Left hindlimb (tissue), 1 donor: ENCODE data around the gene GPR158.
A peak's percentile ranks its signal among the peaks of the same experiment; 100 is the strongest.
"Not testable (repeated sequence)": the region's sequence is repeated elsewhere in the genome, so short reads cannot be mapped to it uniquely, and the experiment has no call there.

ENCODE experiments used
- DNase-seq: peaks from one replicate; pipeline ENCODE4 v3.0.0-alpha.2; 2018

GPR158 gene, protein sequence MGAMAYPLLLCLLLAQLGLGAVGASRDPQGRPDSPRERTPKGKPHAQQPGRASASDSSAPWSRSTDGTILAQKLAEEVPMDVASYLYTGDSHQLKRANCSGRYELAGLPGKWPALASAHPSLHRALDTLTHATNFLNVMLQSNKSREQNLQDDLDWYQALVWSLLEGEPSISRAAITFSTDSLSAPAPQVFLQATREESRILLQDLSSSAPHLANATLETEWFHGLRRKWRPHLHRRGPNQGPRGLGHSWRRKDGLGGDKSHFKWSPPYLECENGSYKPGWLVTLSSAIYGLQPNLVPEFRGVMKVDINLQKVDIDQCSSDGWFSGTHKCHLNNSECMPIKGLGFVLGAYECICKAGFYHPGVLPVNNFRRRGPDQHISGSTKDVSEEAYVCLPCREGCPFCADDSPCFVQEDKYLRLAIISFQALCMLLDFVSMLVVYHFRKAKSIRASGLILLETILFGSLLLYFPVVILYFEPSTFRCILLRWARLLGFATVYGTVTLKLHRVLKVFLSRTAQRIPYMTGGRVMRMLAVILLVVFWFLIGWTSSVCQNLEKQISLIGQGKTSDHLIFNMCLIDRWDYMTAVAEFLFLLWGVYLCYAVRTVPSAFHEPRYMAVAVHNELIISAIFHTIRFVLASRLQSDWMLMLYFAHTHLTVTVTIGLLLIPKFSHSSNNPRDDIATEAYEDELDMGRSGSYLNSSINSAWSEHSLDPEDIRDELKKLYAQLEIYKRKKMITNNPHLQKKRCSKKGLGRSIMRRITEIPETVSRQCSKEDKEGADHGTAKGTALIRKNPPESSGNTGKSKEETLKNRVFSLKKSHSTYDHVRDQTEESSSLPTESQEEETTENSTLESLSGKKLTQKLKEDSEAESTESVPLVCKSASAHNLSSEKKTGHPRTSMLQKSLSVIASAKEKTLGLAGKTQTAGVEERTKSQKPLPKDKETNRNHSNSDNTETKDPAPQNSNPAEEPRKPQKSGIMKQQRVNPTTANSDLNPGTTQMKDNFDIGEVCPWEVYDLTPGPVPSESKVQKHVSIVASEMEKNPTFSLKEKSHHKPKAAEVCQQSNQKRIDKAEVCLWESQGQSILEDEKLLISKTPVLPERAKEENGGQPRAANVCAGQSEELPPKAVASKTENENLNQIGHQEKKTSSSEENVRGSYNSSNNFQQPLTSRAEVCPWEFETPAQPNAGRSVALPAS (N-terminal part only)

DNA sequence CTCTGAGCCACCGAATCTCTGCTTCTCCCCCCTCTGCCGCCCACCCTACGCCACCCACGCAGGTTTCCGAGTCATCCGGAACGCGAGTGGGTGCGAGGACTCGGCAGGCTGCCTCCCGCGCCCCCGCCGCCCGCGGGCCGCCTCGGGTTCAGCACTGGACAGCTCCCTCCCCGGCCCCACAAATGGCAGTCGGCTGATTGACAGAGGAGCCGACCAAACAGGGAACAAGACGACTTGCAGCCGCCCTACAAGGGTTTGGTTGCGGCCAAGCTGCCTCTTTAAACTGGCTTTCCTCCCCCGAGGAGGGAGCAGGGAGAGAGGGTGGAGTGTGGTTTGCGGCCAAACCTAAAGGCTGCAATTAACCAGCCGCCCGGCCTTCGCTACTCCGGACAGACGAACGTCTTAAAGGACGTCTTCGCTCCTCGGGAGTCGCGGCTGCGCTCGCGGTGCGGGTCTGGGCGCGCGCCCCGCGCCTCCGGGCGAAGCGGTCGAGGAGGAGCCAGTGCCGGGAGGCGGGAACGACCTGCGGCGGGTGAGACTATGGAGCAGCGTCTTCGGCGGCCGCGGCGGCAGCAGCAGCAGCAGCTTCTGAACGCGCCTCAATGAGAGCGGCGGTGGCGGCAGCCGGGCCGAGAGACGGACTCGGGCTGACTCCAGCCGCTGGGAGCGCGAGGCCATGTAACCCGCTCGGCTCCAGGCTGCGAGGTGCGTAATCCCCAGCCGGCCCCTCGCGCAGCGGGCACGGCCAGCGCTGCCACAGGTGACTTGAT, at the start of gene GPR158:
TSS of gene GPR158 (plus strand) at position 541 of the 770 bp plus-strand sequence. CDS start 420 bp downstream, outside the sequence.
- peak; percentile 93 for DNase-seq

DNA sequence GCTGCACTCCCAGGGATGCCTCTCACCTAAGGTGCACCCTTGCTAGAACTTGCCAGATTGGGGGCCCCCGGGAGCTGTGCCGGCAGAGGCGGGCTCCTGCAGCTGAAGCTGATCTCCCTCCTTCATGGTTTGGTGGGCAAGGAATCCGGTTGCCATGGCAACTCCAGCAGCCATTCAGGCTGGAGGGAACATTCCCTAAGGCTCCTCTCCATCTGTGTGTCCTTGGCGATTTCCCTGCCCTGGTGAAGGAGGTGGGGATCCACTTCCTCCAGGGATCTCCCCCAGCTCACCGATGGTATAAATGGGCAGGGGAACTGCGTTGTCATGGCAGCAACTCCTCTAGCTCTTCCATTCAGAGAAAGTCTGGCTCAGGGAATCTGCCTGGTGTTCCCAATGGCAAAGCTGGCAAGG, 49.6 kb upstream of the GPR158 start:
- DNase-seq = no peak

DNA sequence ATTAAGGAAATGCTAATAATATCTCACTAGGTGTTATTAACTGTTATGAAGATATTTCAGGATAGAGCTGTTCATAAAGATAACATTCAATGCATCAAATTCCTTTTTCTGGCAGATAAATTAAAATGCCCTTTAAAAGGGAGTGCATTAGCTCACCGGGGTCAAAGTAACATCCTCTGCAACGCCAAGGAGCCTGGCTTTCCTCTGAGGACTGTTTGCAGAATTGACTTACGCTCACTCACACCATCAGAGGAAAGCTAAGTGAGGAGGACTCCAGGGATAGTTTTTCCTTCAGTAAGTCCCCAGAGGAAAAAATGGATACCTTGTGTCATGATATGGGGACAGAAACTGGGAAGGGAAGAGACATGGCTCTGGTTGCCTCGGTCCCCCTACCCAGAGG, 45.2 kb upstream of the GPR158 start:
- DNase-seq = no peak

DNA sequence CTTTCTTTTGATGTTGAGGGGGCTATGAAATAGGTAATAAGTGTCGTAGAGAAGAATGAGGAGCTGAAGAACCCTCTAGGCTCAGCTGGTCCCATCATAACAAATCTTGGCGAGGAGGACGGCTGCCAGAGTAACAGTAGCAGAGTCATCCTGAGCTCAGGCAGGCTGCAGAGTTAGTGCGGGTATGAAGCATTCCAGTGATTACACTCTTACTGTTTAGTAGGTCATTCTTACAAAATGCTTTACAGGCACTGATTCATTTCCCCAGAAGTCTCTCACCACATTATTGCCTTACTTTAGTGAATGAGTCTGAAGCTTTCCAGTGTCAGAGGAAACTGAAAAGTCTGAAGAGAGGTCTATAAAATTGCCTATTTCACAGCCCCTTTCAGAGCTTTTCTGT, 43.9 kb upstream of the GPR158 start:
- DNase-seq = no peak

DNA sequence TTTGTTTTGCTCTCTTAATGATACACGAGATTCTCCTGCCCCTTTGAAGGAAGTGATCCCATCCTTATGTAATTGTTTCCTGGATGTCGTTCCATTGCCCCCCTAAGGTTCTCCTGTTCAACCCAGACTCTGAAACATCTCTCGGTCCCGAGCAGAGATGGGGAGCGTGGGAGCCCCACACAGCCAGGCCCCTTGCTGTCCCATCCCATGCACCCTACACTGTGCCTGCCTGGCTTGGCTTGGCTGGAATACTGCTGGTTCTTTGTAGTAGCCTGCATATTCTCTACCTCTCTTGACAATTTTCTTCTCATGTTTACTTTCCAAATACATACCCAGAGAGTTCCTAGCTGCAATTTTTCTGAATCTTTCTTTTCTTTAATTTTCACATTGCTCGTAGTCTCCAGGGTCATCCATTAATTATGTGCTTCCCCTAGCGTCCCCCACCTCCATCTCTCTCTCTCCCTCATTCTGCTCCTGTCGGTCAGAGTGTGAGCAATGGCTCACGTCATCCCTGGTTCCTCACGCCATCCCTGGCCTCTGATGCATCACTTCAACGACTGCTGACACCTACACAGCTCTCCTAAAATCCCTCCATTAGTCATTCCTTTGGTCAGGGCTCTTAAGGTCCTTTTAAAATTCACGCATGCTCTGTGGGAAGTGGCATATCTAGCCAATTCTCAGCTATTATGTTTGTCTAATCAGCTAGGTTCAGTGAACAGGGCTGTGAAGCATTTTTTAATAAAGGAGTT, 32.5 kb upstream of the GPR158 start:
- DNase-seq = no peak

DNA sequence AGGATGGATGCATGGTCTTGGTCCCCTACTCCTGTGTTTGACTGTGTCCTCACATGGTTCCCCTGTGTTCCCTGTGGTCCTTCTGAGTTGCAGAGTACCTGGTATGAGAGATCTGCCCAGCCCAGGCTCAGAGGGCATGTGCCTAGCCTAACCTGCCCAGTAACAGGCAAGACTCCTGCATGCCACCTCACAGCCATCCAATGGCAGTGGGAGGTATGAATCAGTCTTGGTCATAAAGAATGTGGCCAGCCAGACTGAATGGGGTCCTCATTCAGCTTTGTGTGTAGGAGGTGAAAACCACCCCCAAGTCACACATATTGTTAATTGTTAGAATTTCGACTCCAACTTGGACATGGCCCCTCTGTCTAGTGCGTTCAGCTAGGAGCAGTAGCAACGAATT, 17.2 kb upstream of the GPR158 start:
- no peak for DNase-seq

DNA sequence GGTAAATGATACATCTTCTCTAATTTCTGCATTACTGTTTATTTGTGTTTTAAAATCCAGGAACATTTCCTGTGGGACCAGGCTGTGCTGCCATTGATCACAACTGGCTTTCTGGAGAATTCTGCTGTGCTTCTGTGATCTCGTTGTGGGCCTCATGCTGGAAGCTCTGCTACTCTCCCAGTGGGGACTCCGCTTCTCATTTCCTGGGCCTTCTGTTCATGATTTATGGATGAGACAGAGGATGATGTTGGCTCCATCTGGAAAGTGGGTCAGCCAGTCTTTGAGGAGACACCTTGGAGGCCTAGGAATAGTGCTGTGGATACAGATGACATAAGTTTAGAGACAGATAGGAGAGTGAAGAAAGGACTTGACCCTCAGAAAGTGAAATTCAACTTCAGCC, 15.2 kb upstream of the GPR158 start:
- DNase-seq = no peak

DNA sequence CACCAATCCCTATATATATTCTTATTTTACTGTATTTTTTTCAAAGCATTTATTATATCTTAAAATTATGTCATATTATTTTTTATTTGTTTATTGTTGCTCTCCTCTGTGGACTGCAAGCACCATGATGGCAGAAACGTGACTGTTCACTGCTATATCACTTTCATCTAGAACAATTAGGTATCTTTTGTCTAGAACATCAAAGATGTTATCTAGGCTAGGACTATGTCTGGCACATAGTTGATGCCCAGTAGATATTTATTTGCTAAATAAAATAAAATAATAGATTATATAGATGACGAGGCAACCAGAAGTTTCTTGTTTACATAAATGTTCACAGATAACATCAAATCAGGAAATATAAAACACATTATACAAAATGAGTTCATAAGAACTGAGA, 12.4 kb upstream of the GPR158 start:
- no peak for DNase-seq

DNA sequence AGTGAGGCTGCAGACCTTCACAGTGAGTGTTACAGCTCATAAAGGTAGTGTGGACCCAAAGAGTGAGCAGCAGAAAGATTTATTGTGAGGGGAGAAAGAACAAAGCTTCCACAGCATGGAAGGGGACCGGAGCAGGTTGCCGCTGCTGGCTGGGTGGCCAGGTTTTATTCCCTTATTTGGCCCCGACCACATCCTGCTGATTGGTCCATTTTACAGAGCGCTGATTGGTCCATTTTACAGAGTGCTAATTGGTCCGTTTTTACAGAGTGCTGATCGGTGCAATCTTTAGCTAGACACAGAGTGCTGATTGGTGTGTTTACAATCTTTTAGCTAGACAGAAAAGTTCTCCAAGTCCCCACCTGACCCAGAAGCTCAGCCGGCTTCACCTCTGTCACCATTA, 11.3 kb upstream of the GPR158 start:
- not testable (repeated sequence) for DNase-seq

DNA sequence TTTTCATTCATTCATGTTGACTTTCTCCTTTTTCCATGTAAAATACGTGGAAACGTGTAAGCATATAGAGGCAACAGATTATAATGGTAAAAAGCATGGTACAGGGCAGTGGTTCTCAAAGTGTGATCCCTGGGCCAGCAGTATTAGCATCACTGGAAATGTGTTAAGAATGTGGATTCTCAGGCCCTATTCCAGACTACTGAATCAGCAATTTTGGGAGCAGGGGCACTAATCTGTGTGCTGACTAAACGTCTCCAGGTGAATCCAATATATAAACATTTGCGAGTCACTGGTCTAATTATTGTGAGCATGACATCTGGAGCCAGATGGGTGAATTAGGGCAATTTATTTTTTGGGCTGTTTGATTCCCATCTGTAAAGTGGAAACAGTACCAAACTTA, 5.1 kb upstream of the GPR158 start:
- no peak for DNase-seq

DNA sequence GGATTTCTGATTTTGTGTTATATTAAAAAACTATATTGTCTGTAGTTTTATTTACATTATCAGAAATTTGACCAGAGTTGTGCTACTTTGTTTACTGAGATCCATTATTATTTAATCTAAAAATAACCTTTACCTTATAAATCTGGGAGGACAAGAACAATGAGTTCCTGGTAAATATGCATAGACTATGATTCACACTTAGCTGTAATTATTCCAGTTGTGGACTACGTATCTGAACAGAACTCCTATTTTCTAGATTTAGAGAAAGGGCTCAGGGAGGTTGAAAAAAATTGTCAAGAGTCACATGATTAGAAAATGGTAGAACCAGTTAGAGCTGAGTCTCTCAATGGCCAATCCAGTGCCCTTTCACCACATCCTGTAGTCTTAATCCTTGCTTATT, 4.2 kb upstream of the GPR158 start:
- no peak for DNase-seq

DNA sequence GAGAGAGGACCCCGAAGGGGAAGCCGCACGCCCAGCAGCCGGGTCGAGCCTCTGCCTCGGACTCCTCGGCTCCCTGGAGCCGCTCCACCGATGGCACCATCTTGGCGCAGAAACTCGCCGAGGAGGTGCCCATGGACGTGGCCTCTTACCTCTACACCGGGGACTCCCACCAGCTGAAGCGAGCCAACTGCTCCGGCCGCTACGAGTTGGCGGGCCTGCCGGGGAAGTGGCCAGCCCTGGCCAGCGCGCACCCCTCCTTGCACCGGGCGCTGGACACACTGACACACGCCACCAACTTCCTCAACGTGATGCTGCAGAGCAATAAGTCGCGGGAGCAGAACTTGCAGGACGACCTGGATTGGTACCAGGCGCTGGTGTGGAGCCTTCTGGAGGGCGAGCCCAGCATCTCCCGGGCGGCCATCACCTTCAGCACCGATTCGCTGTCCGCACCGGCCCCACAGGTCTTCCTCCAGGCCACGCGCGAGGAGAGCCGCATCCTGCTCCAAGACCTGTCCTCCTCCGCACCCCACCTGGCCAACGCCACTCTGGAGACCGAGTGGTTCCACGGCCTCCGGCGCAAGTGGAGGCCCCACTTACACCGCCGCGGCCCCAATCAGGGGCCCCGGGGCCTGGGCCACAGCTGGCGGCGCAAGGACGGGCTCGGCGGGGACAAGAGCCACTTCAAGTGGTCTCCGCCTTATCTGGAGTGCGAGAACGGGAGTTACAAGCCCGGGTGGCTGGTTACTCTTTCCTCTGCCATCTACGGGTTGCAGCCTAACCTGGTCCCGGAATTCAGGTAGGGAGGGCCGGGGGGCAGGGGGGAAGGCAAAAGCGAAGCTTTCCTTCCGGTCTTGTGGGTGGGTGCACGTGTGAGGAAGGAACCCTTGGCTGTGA, 973 bp downstream of the GPR158 start:
- DNase-seq = no peak

DNA sequence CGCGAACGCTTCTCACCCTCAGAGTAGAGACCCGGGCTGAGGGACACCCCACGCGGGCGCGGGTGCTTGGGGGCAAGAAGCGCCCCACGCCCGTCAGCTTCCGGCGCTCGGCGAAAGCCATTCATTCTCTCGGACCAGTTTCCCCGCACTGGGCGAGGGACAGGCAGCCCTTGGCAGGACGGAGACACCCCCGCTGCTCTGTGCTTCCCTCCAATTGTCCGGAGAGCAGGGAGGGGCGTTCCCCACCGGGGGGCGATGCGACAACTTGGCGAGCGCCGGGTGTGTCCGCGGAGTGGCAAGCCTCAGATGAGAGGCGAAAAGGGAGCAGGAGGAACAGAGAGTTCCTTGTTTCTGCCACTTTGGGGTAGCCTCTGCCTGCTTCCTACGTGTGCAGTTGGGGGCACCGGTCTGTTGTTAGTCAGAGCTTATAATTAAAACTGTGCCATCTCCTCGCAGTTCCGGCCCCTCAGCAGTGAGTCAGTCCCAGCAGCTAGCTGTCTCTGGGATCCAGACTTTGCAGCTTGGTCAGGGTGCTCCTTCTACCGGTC, 1.7 kb downstream of the GPR158 start:
- DNase-seq = no peak

DNA sequence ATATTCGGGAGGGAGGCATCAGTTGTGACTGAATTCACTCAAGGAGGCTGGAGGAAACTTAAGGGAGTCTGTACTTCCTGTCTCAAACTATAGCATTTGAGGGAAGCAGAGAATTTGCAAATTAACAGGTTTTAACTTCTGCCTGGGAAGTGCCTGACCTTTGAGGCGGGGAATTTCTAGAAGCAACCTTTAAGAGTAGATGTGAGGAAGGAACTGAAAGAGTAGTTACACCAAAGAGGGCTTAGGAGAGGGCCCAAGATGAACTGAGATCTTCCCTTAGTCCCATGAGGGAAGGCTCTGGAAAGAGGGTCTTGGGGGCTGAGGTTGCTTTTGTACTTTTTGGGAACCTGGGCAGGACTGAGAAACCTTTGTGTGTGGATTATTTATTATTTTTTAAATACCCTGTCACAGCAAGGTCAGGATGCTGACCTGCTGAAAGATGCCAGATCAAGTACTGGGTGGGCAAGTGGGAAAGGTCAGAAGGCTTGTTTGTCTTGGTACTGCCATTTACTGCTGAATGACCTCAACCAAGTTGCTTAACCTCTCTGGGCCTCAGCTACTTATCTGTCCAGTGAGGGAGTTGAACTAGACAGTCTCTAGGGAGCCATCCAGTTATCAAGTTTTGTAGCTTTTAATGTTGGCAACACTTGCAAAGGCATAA, 2.4 kb downstream of the GPR158 start:
- no peak for DNase-seq

DNA sequence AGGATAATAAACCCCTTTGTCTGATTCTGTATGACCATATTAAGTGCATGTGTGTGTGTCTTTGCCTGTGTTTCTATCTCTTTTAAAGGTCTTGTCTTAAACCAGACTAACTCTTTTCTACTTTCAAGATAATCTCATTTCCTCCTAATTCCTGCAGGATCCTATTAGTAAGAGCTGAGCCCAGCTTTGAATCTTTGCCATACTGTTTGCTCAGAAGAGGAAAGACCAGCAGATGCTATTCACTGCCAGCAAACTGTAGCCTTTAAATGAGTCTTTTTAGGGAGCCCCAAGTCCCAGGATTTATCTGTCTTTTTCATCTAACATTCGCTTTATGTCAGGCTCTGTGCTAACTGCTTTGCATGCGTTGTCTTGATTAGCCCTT, 2.9 kb downstream of the GPR158 start:
- no peak for DNase-seq

DNA sequence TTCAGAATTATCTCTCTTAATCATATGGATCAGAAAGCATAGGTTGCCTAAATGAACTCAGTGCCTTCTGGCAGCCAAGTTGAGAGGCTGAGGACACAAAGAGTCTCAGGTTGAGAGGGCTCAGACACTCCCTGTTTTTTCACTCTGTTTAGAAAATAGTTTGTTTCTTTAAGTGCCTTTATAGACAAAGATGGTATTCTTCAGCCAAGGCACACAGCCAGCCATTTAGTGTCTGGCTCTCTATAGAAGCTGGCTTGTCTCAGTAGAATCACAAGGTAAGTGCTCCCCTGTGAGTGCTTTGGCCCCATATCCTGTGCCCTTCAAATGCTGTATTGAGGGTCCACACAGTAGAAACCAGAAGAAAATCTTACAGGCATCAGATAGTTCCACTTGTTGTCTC, 3.6 kb downstream of the GPR158 start:
- DNase-seq = no peak

DNA sequence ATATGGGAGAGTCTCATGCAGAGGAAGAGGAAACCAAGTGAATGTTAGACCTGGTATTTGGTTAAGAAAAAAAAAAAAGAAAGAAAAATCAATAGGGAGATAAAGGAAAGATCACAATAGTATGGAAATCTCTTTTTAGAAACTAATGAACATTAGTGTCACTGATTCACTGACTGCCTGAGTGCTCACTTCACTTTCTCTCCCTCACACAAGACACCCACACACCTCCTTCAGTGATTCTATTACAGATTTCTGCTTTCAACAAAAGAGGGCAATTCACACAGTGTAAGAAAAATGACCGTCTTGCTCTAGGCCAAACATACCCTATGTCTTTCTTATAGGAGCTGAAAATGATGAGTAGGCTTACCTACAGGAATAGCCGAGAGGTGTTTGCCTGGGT, 6.0 kb downstream of the GPR158 start:
- DNase-seq = no peak

DNA sequence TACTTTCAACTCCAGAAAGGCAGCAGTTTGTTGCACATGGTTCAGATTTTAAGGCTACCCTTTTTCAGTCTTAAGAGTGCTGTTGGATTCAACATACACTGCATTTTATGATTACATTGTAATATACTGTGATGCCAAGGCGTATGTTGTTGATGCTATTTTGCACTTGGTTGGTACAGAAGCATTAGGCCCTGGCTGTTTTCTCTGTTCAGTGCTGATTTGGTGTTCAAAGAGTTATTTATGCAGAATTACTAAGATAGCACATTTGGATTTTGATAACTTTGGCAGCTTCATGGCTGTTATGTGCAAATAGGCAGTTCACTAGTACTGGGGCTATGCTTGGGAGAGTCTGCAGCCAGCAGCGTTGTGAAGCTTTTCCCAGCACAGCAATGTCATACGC, 7.8 kb downstream of the GPR158 start:
- DNase-seq = no peak

DNA sequence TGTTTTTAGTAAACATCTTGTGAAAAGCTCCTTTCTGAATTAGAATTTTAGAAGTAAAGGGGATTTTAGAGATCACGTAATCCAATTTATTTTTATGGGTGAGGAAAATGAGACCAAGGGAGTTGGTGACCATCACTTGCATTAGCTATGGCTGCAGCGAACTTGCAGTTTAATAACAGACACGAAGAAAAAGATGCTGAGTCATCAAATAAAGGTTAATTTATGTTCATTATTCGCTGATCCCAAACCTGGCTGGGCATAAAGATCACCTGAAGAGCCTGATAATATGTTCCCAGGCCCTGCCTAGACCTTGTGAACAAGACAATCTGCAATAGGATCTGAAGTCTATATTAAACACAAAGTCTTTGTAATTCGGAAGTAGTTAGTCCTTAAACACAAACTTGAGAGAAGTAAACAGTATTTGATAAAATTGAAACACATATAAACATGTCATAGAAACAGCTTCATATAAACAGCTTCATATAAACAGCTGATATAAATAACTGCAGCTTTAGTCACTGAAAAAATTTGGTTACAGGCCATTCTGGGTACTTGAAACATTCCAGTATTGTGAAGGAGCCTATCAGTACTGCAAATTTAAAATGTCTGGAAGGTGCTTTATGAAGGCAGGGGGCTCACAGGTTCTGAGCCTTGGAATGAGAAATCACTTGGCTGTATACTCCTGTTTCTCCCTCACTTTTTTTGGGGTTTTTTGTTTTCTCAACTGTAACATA, 16.5 kb downstream of the GPR158 start:
- DNase-seq = no peak
